ENCODE data around the gene PRKCE. TPM values are rescaled to one million over a fixed set of nuclear protein-coding genes. Genes with fewer than 3 reads are reported as not detected.

The PRKCE gene
- total and polyA plus RNA-seq, 2 of the 8 experiments (the other 6 are each of a cell fraction or from before 2014, with no cell fraction given), result 0.54 to 2.1 TPM

- TF ChIP-seq FOSL1 (IDR thresholded peaks at IDR 0.05; ENCODE audit: insufficient read depth, low read depth, low read length) (no peak), RAD21 (IDR thresholded peaks at IDR 0.05 in 1 of 2, conservative IDR thresholded peaks at IDR 0.05 in 1 of 2; ENCODE audit: low read depth in 2 of 2, low read length in 2 of 2) (no peak), HDAC2 (IDR thresholded peaks at IDR 0.05; ENCODE audit: borderline replicate concordance in 1 of 2, low read depth in 2 of 2, low read length in 2 of 2) (no peak), TAF7 (optimal IDR thresholded peaks at IDR 0.05; ENCODE audit: borderline replicate concordance, low read depth, low read length) (no peak), NRF1 (IDR thresholded peaks at IDR 0.05; ENCODE audit: low read depth, low read length) (no peak), CREB1 (IDR thresholded peaks at IDR 0.05) (no peak), CHD1 (IDR thresholded peaks at IDR 0.05; ENCODE audit: low read depth, low read length) (no peak), SP2 (IDR thresholded peaks at IDR 0.05; ENCODE audit: low read length) (no peak)
These were observed 231.5 kb downstream of the PRKCE start (continued) for GRCh38 chr2:45882707-45883602.
